ENCODE results near the gene LRCH1.

LRCH1 gene

DNA sequence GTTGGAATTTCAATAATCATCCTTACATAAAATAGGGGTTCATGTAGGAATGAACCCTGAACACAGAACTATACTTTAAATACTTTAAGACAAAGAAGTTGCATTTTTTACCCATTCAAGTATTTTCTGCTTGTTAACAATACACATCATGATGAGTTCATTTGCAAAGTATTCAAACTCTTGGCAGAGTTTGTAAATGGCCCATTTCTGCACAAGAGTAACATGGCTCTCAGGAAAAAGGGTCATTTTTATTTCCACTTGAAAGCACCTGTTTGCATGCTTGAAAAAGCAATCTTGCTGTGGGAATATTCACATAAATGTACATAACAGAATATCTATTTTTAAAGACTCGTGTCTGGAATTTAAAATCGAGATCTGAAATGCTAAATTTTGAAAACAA lies 225.9 kb downstream of the LRCH1 start:
- TF ChIP-seq GATA1 (IDR thresholded peaks at IDR 0.05; ENCODE audit: low read depth, low read length) (no peak), POLR2A (IDR thresholded peaks at IDR 0.05; ENCODE audit: low read length) (no peak)
- no peak for DNase-seq

GRCh38 chr13:46782066-46782465 lies 229.1 kb downstream of the LRCH1 start:
- TF ChIP-seq POLR2A (IDR thresholded peaks at IDR 0.05; ENCODE audit: low read length) (no peak), GATA1 (IDR thresholded peaks at IDR 0.05; ENCODE audit: low read depth, low read length) (no peak)
- no peak for DNase-seq

- TF ChIP-seq POLR2A (IDR thresholded peaks at IDR 0.05; ENCODE audit: low read length) (no peak), GATA1 (IDR thresholded peaks at IDR 0.05; ENCODE audit: low read depth, low read length) (no peak)
- peak in 1 of 2 experiments; percentile 2 for DNase-seq
Observed at GRCh38 chr13:46782691-46783090, 229.7 kb downstream of the LRCH1 start.

DNA sequence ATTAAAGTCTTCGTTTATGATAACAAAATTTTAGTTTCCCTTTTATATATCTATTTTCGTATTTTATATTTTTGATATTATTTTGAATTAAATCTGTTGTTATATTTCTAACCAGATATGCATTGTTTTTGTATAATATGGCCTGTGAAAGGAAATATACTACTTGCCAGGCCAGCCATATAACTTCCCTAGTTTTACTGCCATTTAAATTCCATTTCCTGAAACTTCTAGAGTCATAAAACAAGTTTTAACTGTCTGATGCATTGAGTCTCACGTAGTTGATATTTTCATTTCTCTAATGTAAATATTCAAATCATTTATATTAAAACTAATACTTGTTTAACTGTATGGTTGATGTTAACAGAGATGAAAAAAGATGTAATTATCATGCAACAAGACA lies 230.5 kb downstream of the LRCH1 start:
- no peak for DNase-seq
- TF ChIP-seq POLR2A (IDR thresholded peaks at IDR 0.05; ENCODE audit: low read length) (no peak), GATA1 (IDR thresholded peaks at IDR 0.05; ENCODE audit: low read depth, low read length) (no peak)

- TF ChIP-seq POLR2A (IDR thresholded peaks at IDR 0.05; ENCODE audit: low read length) (no peak), GATA1 (IDR thresholded peaks at IDR 0.05; ENCODE audit: low read depth, low read length) (no peak)
- peak; percentile 2 to 7 for DNase-seq
Observed at GRCh38 chr13:46795321-46795720, 242.4 kb downstream of the LRCH1 start.

GRCh38 chr13:46796129-46796514 lies 243.2 kb downstream of the LRCH1 start:
- no peak for TF ChIP-seq POLR2A (IDR thresholded peaks at IDR 0.05; ENCODE audit: low read length)
- no peak for TF ChIP-seq GATA1 (IDR thresholded peaks at IDR 0.05; ENCODE audit: low read depth, low read length)
- DNase-seq, result no peak

DNA sequence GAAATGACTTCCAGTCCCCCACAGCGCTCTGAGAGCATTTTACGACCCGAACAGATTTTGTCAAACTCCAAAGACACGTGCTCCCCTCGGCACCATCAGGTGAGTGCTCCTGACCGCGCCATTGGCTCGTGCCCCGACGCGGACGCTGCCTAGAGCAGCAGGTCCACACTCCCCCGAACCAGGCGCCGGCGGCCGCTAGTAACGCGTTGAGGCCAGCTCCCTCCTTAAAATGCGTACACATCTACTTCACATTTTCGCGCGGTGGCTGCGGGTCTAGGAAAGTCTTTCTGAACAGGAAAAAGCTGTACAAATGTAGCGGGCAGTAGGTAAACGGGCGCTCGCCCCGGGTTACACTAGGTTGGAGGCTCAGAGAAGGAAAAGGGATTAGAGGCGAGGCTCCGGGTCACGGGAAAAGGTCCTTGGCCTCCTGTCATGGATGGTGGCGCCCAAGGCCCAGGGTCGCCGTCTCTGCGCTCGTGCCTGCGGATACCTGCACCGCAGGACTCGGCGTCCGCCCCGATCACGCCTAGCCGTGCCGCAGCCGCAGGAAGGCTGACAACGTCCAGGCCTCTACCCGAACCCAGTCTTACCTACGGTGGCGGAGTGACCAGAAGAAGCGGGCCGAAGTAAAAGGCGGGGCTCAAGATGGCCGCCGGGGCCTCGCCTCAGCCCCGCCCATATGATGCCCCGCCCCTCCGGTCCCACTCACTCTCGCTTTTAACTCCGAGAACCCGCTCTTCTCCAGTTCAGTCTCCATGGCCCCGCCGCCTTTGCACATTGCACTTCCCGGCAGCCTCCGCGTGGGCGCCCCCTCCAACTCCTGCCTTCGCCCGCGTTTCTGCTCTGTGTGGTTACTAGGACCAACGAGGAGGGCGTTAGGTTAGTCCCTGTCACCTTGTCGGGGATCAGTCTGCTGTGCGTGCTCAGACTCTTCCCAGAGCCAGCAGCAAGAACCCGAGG lies 243.8 kb downstream of the LRCH1 start, which contains the start of gene ESD:
Gene ESD (minus strand): TSS at position 647 of the 960 bp plus-strand sequence. CDS start 5,748 bp downstream, outside the sequence.
- TF ChIP-seq POLR2A (IDR thresholded peaks at IDR 0.05; ENCODE audit: low read length), result peak; percentile 66
- no peak for TF ChIP-seq GATA1 (IDR thresholded peaks at IDR 0.05; ENCODE audit: low read depth, low read length)
- peak; percentile 89 to 91 for DNase-seq

DNA sequence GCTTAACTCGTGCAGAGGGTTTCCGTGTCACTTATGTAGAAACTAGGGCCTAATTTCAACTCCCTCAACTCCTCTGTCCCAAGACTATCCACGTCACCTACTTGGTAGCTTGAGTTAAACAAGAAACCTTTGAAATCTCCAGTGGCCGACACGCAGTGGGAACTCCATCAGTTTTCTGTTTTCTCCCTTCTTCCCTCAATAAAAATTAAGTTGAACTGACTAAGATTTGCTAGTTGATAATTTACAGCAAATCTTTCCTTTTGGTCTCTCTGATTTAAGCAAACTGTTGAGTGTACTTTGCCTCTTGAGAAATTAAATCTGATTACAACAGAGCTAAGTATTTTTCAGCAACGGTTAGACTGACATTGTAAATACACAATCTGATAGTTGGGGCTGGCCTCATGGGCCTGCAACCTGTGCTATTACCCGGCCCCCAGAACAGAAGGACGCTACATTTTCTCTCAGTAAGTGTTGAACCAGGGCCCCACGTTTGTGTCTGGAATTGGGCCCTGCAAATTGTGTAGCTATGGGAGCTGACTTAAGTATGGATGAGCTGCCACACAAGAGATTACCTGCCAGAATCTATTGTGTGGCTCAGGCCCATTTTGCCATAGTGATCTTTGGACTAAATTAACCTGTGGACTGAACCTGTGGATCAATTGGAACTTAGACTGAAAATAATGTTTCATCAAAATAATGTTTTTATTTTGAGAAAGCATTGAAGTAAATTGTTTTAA lies 244.7 kb downstream of the LRCH1 start:
- TF ChIP-seq GATA1 (IDR thresholded peaks at IDR 0.05; ENCODE audit: low read depth, low read length) (no peak), POLR2A (IDR thresholded peaks at IDR 0.05; ENCODE audit: low read length) (no peak)
- DNase-seq, result no peak

DNA sequence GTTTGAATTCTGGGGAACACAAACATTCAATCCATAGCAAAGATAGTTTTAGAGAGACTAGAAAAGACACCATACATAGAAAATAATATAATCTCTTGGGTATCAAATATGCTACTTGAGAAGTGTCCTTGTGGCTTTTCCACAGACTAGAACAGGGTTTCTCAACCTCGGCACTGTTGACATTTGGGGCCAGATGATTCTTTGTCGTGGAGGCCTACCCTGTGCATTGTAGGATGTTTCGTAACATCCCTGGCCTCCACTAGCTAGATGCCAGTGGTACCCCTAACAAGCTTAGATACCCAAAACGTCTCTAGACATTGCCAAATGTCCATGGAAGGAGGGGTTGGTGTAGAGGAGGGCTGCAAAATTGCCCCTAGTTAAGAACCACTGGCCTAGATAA lies 246.2 kb downstream of the LRCH1 start:
- no peak for TF ChIP-seq GATA1 (IDR thresholded peaks at IDR 0.05; ENCODE audit: low read depth, low read length)
- TF ChIP-seq POLR2A (IDR thresholded peaks at IDR 0.05; ENCODE audit: low read length), result no peak
- DNase-seq, result no peak

GRCh38 chr13:46801858-46802257 lies 248.9 kb downstream of the LRCH1 start:
- DNase-seq, result peak in 1 of 2 experiments; percentile 8
- no peak for TF ChIP-seq POLR2A (IDR thresholded peaks at IDR 0.05; ENCODE audit: low read length)
- no peak for TF ChIP-seq GATA1 (IDR thresholded peaks at IDR 0.05; ENCODE audit: low read depth, low read length)

All from erythroblast (primary cell).